Tibial nerve (tissue), 3 donors: ENCODE measurements around the gene CELSR1.

Experiments
- CTCF ChIP-seq, 5 experiments: fragments of 200-600 bp in 3 of 5; fragments of 450-650 bp in 2 of 5; sonication (generic) in 3 of 5; IDR thresholded peaks; one replicate each; pipeline ENCODE4 v1.5.1; 2016 to 2019; ENCODE audit warnings: antibody characterized with exemption in 5 of 5, mild to moderate bottlenecking in 3 of 5, moderate library complexity in 2 of 5
- POLR2A ChIP-seq, 2 donors: fragments of 450-650 bp; IDR thresholded peaks; one replicate each; pipeline ENCODE4 v1.6.1; 2017; ENCODE audit warnings: antibody characterized with exemption in 2 of 2, mild to moderate bottlenecking in 2 of 2, moderate library complexity in 2 of 2

GRCh38 chr22:46567471-46567870 lies 30.1 kb upstream of the CELSR1 start:
- TF ChIP-seq CTCF (IDR thresholded peaks at IDR 0.05) (no peak), POLR2A (IDR thresholded peaks at IDR 0.05) (no peak)
